Ovary (tissue), 9 donors: ENCODE data around the gene GABBR1. TPM values are rescaled to one million over a fixed set of nuclear protein-coding genes. Genes with fewer than 3 reads are reported as not detected.

Experiments used
- DNase-seq, 5 donors: peaks; one replicate each; pipeline ENCODE4 v3.0.0-alpha.2; 2019 to 2020
- H3K27ac ChIP-seq, 2 donors: fragments of 200-600 bp; one replicate each; pipeline versions ENCODE4 v1.5.1 to v1.8.0; 2019 to 2022
- H3K27me3 ChIP-seq: fragments of 200-600 bp; one replicate; pipeline ENCODE4 v1.8.0; 2022
- H3K36me3 ChIP-seq: fragments of 200-600 bp; sonication (generic); one replicate; pipeline ENCODE4 v1.5.1; 2019
- H3K4me1 ChIP-seq: one replicate; pipeline ENCODE4 v1.8.1; 2013; ENCODE audit warnings: mild to moderate bottlenecking, moderate library complexity; ENCODE audit not compliant: insufficient read depth
- H3K4me3 ChIP-seq: fragments of 200-600 bp; sonication (generic); one replicate; pipeline ENCODE4 v1.5.1; 2017
- H3K9me3 ChIP-seq, 2 donors: fragments of 200-600 bp in 1 of 2; sonication (generic) in 1 of 2; one replicate each; pipeline versions ENCODE4 v1.5.1 to v1.8.1; 2013 to 2019; ENCODE audit warnings: mild to moderate bottlenecking in 1 of 2, moderate library complexity in 1 of 2
- EP300 ChIP-seq: sonication (generic); formaldehyde crosslinking; IDR thresholded peaks from one replicate; pipeline ENCODE4 v1.6.1; 2017; ENCODE audit warnings: antibody characterized with exemption
- POLR2A ChIP-seq: fragments of 450-650 bp; IDR thresholded peaks from one replicate; pipeline ENCODE4 v1.6.1; 2017; ENCODE audit warnings: antibody characterized with exemption, mild to moderate bottlenecking, moderate library complexity
- WGBS, 3 donors: extraction: QIAGEN DNeasy Blood & Tissue Kit in 1 of 3; methylation state at CpG; one replicate each; pipeline versions ENCODE4 v1.1.5 to v1.1.7; 2013 to 2017; 5-methylcytosine and 5-hydroxymethylcytosine counted together
- intact Hi-C, 4 donors: fragments of 100-400 bp; cut with DNase I; formaldehyde crosslinking; loops; one replicate each; pipeline versions ENCODE4 v1.11.0 to v1.15.1; 2022 to 2023
- polyA plus RNA-seq, 2 donors: library from polyadenylated mRNA; stranded (reverse); fragments of 200-250 nt in 1 of 2; fragments of 350-450 nt in 1 of 2; fragmentation: Illumina TruSeq in 1 of 2; extraction: RNeasy Lipid Tissue Mini Kit (QIAGEN cat#74804) in 1 of 2; gene quantifications; one replicate each; pipeline ENCODE4 v1.2.3, GENCODE V29; 2013 to 2014
- total RNA-seq, 7 donors: library from RNA; depleted of rRNA in 2 of 7; stranded (reverse); fragments of >200 nt in 2 of 7; fragmentation: NEBNext Ultra II Directional in 3 of 7; extraction: Animal tissue kit (Norgen Biotek cat#: 25700) in 3 of 7; gene quantifications; one replicate each; pipeline versions ENCODE4 v1.1.0 to v1.2.4, GENCODE V29; 2016 to 2023
- TF ChIP-seq, protein P1 (sequence below), 3 donors: fragments of 450-650 bp in 2 of 3; fragments of 200-600 bp in 1 of 3; IDR thresholded peaks; one replicate each; pipeline versions ENCODE4 v1.5.1 to v1.8.0; 2016 to 2022; ENCODE audit warnings: antibody characterized with exemption in 3 of 3, mild to moderate bottlenecking in 1 of 3
- donor health status: DM: no; HTN: no; CAD: no; lungs with moderate emphysema.
- donor health status: DM: no; HTN: no; CAD: no.
- donor health status: Bipolar disorder and iron deficiency.
- donor health status: DM: yes; HTN: yes; CAD: no.
- donor health status: DM: no; HTN: no; CAD: no.
- donor health status: DM: yes; HTN: yes; CAD: no.

GABBR1 gene
- total and polyA plus RNA-seq, 9 donors: 23.0 to 80.0 (median 48.5) TPM

DNA sequence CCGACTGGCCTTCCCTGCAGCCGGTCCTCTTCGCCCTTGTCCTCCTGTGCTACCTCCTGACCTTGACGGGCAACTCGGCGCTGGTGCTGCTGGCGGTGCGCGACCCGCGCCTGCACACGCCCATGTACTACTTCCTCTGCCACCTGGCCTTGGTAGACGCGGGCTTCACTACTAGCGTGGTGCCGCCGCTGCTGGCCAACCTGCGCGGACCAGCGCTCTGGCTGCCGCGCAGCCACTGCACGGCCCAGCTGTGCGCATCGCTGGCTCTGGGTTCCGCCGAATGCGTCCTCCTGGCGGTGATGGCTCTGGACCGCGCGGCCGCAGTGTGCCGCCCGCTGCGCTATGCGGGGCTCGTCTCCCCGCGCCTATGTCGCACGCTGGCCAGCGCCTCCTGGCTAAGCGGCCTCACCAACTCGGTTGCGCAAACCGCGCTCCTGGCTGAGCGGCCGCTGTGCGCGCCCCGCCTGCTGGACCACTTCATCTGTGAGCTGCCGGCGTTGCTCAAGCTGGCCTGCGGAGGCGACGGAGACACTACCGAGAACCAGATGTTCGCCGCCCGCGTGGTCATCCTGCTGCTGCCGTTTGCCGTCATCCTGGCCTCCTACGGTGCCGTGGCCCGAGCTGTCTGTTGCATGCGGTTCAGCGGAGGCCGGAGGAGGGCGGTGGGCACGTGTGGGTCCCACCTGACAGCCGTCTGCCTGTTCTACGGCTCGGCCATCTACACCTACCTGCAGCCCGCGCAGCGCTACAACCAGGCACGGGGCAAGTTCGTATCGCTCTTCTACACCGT is 79.5 kb downstream of the GABBR1 start:
- Histone ChIP-seq H3K27ac (no peak overlapping the region), H3K4me1 (peaks cover 6% of the 10 kb centered on the region), H3K9me3 (no peaks in the 10 kb centered on the region), H3K4me3 (peak overlapping the region; percentile 33), H3K36me3 (no peaks in the 10 kb centered on the region), H3K27me3 (no peaks in the 10 kb centered on the region)
- TF ChIP-seq EP300: no peak
- TF ChIP-seq POLR2A: no peak
- TF ChIP-seq, protein P1, sequence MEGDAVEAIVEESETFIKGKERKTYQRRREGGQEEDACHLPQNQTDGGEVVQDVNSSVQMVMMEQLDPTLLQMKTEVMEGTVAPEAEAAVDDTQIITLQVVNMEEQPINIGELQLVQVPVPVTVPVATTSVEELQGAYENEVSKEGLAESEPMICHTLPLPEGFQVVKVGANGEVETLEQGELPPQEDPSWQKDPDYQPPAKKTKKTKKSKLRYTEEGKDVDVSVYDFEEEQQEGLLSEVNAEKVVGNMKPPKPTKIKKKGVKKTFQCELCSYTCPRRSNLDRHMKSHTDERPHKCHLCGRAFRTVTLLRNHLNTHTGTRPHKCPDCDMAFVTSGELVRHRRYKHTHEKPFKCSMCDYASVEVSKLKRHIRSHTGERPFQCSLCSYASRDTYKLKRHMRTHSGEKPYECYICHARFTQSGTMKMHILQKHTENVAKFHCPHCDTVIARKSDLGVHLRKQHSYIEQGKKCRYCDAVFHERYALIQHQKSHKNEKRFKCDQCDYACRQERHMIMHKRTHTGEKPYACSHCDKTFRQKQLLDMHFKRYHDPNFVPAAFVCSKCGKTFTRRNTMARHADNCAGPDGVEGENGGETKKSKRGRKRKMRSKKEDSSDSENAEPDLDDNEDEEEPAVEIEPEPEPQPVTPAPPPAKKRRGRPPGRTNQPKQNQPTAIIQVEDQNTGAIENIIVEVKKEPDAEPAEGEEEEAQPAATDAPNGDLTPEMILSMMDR (IDR thresholded peaks at IDR 0.05): no peak
- 1 to 6% (median 2%) methylated on average over 65 to 83 of the region's 83 CpGs for WGBS, 3 donors
- DNase-seq: peak in 2 of 5 donors; percentile 27 to 48
- intact Hi-C loops: no loop called here

DNA sequence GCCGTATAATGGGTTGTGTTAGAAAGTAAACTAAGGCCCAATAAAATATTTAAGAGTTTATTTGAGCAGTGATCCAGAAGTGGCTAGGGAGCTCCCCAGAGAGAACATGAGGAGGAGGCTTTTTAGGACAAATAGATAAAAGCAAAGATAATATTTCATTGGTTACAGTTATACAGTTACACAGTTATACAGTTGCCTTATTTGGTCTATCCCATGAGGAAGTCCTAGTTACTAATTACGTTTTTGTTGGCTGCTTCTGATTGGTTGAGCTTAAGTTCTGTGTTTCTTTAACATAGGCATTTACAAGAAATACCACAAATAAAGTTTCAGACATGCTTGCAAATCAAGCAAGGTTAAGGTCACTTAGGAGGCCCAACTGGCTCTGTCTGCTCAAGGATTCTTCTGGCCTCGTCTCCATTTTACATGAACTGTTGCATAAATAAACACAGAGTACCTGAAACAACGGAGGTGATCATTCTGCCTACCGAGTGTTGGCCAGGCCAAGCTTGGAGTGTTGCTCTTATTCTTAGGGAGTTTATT is 80.4 kb downstream of the GABBR1 start:
- Histone ChIP-seq H3K4me1 (peaks cover 6% of the 10 kb centered on the region), H3K9me3 (no peaks in the 10 kb centered on the region), H3K27ac (no peak overlapping the region), H3K27me3 (no peaks in the 10 kb centered on the region), H3K36me3 (no peaks in the 10 kb centered on the region), H3K4me3 (no peak overlapping the region)
- DNase-seq: no peak
- TF ChIP-seq, protein P1 (IDR thresholded peaks at IDR 0.05): no peak
- TF ChIP-seq POLR2A (no peak), EP300 (no peak)
- WGBS, 3 donors: 19 to 28% (median 22%) methylated on average over 5 of the region's 5 CpGs
- intact Hi-C loops: no loop called here

DNA sequence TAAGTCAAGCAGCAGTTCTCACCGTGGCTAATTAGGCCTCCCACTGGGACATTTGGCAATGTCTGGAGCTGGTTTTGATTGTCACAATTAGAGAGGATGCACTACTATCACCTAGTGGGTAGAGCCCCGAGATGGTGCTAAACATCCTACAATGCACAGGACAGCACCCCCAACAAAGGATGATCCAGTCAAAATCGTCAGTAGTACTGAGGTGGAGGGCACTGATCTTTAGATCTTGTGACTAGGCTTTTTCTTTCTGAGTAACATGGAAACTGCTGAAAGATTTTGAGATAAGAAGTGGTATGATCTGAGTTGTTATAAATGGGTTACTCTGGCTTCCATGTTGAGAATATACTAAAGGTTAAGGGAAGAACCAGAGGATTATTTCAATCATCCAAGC is 85.4 kb downstream of the GABBR1 start:
- Histone ChIP-seq H3K9me3 (no peaks in the 10 kb centered on the region), H3K27ac (no peak overlapping the region), H3K4me1 (no peaks in the 10 kb centered on the region), H3K27me3 (no peaks in the 10 kb centered on the region), H3K36me3 (no peaks in the 10 kb centered on the region), H3K4me3 (no peak overlapping the region)
- no peak for DNase-seq
- 28 to 34% (median 29%) methylated on average over 3 of the region's 3 CpGs for WGBS, 3 donors
- intact Hi-C loops: no loop called here
- TF ChIP-seq, protein P1 (IDR thresholded peaks at IDR 0.05): no peak
- TF ChIP-seq POLR2A (no peak), EP300 (no peak)

DNA sequence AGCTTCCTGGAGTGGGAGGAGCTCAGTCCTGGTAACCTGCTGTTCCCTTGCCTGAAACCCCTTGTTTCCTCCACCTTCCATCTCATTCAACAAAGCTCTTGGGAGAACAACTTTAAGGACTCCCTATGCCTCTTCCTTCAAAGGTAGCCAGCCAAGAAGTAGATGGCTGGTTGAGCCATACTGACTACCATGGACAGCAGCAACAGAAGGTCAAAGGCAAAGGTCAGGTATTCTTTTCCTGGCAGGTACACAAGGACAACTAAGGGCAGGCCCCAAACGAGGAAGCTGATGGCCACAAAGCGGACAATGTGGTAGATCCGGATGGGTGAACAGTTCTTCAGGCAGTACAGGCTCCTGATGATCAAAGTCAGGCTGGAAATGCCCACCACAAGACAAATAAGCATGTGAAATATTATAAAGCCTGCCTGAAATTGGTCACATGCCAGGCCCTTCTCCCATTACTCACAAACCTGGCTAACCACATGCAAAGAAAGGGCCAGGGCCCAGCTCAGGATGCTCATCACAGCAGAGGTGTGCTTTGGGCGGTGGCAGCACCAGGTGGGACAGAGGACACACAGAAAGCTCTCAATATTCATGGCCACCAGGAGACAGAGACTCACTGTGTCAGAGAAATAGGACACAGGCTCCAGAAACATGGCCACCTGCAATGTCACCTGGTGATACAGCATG is 95.1 kb downstream of the GABBR1 start:
- Histone ChIP-seq H3K27ac (no peak overlapping the region), H3K27me3 (no peaks in the 10 kb centered on the region), H3K4me3 (no peak overlapping the region), H3K4me1 (no peaks in the 10 kb centered on the region), H3K9me3 (no peaks in the 10 kb centered on the region), H3K36me3 (no peaks in the 10 kb centered on the region)
- DNase-seq: no peak
- intact Hi-C loops: no loop called here
- WGBS, 3 donors: 64 to 75% (median 70%) methylated on average over 4 of the region's 4 CpGs
- TF ChIP-seq POLR2A (no peak), EP300 (no peak)
- TF ChIP-seq, protein P1 (IDR thresholded peaks at IDR 0.05): no peak
